ENCODE data around the gene RWDD1. TPM values are rescaled to one million over a fixed set of nuclear protein-coding genes. Genes with fewer than 3 reads are reported as not detected.

Gene RWDD1
- total RNA-seq, 2 experiments from 2014 or later: 46.7 to 49.1 TPM

GRCh38 chr6:116624036-116624805 is 52.9 kb downstream of the RWDD1 start:
- intact Hi-C loops (cut with micrococcal nuclease): no loop called here
- Mint-ChIP-seq H3K4me1 (ENCODE audit: low read depth) (no peaks in the 10 kb centered on the region), H3K9me3 (no peaks in the 10 kb centered on the region), H3K4me3 (no peak overlapping the region), H3K27ac (no peak overlapping the region), H3K27me3 (no peaks in the 10 kb centered on the region), H3K36me3 (no peaks in the 10 kb centered on the region)
- CTCF ChIA-PET: interaction anchor here (0.6 to 1.1 kb wide), 2 partner anchors 12 to 21 kb away, joined by 3 read pairs; no protein-coding TSS in a partner anchor
- DNase-seq: no peak
- POLR2A ChIA-PET: no interaction called here

- no peaks in the 10 kb centered on the region for H3K9me3 Mint-ChIP-seq
- DNase-seq: no peak
- intact Hi-C loops (cut with micrococcal nuclease): no loop called here
- H3K27me3 Mint-ChIP-seq: no peaks in the 10 kb centered on the region
- ChIA-PET CTCF (no interaction called here), POLR2A (no interaction called here)
- H3K36me3 Mint-ChIP-seq: no peaks in the 10 kb centered on the region
- no peak overlapping the region for H3K4me3 Mint-ChIP-seq
- no peaks in the 10 kb centered on the region for H3K4me1 Mint-ChIP-seq (ENCODE audit: low read depth)
- no peak overlapping the region for H3K27ac Mint-ChIP-seq
Measured at GRCh38 chr6:116625872-116626271, 54.6 kb downstream of the RWDD1 start.

- CTCF ChIA-PET: no interaction called here
- Mint-ChIP-seq H3K4me3 (no peak overlapping the region), H3K9me3 (no peaks in the 10 kb centered on the region), H3K27me3 (no peaks in the 10 kb centered on the region), H3K36me3 (peaks cover 11% of the 10 kb centered on the region), H3K4me1 (ENCODE audit: low read depth) (no peaks in the 10 kb centered on the region), H3K27ac (no peak overlapping the region)
- intact Hi-C loops (cut with micrococcal nuclease): no loop called here
- no peak for DNase-seq
- POLR2A ChIA-PET: interaction anchor here (0.6 kb wide), 1 partner anchor 47 kb away, joined by 4 read pairs; no protein-coding TSS in a partner anchor
Measured at GRCh38 chr6:116629563-116629981, 58.3 kb downstream of the RWDD1 start.

- H3K27ac Mint-ChIP-seq: no peak overlapping the region
- DNase-seq: no peak
- POLR2A ChIA-PET: interaction anchor here (1.2 kb wide), 1 partner anchor 60 kb away, joined by 3 read pairs; the partner anchor contains the start of gene RWDD1
- intact Hi-C loops (cut with micrococcal nuclease): no loop called here
- peaks cover 16% of the 10 kb centered on the region for H3K36me3 Mint-ChIP-seq
- H3K9me3 Mint-ChIP-seq: no peaks in the 10 kb centered on the region
- H3K27me3 Mint-ChIP-seq: no peaks in the 10 kb centered on the region
- no peak overlapping the region for H3K4me3 Mint-ChIP-seq
- CTCF ChIA-PET: interaction anchor here (1.4 kb wide), 1 partner anchor 13 kb away, joined by 3 read pairs; no protein-coding TSS in a partner anchor
- no peaks in the 10 kb centered on the region for H3K4me1 Mint-ChIP-seq (ENCODE audit: low read depth)
Measured at GRCh38 chr6:116631379-116631990, 60.2 kb downstream of the RWDD1 start.

- Mint-ChIP-seq H3K27ac (no peak overlapping the region), H3K4me3 (no peak overlapping the region), H3K9me3 (no peaks in the 10 kb centered on the region), H3K4me1 (ENCODE audit: low read depth) (no peaks in the 10 kb centered on the region), H3K36me3 (peaks cover 23% of the 10 kb centered on the region), H3K27me3 (no peaks in the 10 kb centered on the region)
- DNase-seq: no peak
- intact Hi-C loops (cut with micrococcal nuclease): no loop called here
- ChIA-PET CTCF (interaction anchor here (0.6 kb wide), 1 partner anchor 15 kb away, joined by 3 read pairs; no protein-coding TSS in a partner anchor), POLR2A (no interaction called here)
Measured at GRCh38 chr6:116633685-116634084, 62.4 kb downstream of the RWDD1 start.

Other genes with a start within 250 kb of the RWDD1 start
- gene DSE, start 200.6 kb upstream of the RWDD1 start, total RNA-seq: 1 to 10 TPM; 8.3 to 8.6 TPM
- 1 to 10 TPM; 3.4 to 4.4 TPM for gene CALHM6, start 110.1 kb upstream of the RWDD1 start, total RNA-seq
- gene CALHM5, start 59.9 kb upstream of the RWDD1 start, total RNA-seq: not detected
- not detected for gene TRAPPC3L, start 25.8 kb upstream of the RWDD1 start, total RNA-seq
- gene CALHM4, start 17.8 kb upstream of the RWDD1 start, total RNA-seq: not detected
- gene RSPH4A, start 45.0 kb downstream of the RWDD1 start, total RNA-seq: not detected
- gene ZUP1, start 97.3 kb downstream of the RWDD1 start, total RNA-seq: 10 to 100 TPM; 22.4 to 24.7 TPM
- 10 to 100 TPM in 1 of 2 experiments, 1 to 10 TPM in 1; 10.0 to 10.2 TPM for gene KPNA5, start 109.7 kb downstream of the RWDD1 start, total RNA-seq
- not detected for gene FAM162B, start 194.2 kb downstream of the RWDD1 start, total RNA-seq

All from activated CD4-positive, alpha-beta memory T cell treated with anti-CD3 and anti-CD28 coated beads for 36 hours (primary cell).